Midbrain (tissue), 1 donor: ENCODE measurements around the gene MPPE1.
"Not testable (repeated sequence)": the region's sequence is repeated elsewhere in the genome, so short reads cannot be mapped to it uniquely, and the experiment has no call there.

Experiments used
- DNase-seq: peaks from one replicate; lab custom pipeline; 2025; lab: John Stamatoyannopoulos, UW

Gene MPPE1

GRCh38 chr18:11925800-11926481 is 17.8 kb upstream of the MPPE1 start:
- DNase-seq = no peak

GRCh38 chr18:11923450-11923849 is 15.3 kb upstream of the MPPE1 start:
- DNase-seq = no peak

GRCh38 chr18:11919522-11919921 is 11.4 kb upstream of the MPPE1 start:
- DNase-seq = not testable (repeated sequence)

- peak; percentile 8 for DNase-seq
Observed at GRCh38 chr18:11916880-11917279, 8.8 kb upstream of the MPPE1 start.

- DNase-seq = no peak
Observed at GRCh38 chr18:11909591-11910026, 1.5 kb upstream of the MPPE1 start.

- no peak for DNase-seq
Observed at GRCh38 chr18:11909061-11909455, 941 bp upstream of the MPPE1 start.

- no peak for DNase-seq
Observed at GRCh38 chr18:11906926-11907874, 917 bp downstream of the MPPE1 start.

- DNase-seq = no peak
Observed at GRCh38 chr18:11906176-11906575, 1.9 kb downstream of the MPPE1 start.

GRCh38 chr18:11905613-11906012 is 2.5 kb downstream of the MPPE1 start:
- no peak for DNase-seq

- DNase-seq = no peak
Observed at GRCh38 chr18:11902522-11903292, 5.4 kb downstream of the MPPE1 start.

- no peak for DNase-seq
Observed at GRCh38 chr18:11901826-11902438, 6.2 kb downstream of the MPPE1 start.

GRCh38 chr18:11899063-11899462 is 9.1 kb downstream of the MPPE1 start:
- DNase-seq = no peak

GRCh38 chr18:11897781-11898180 is 10.3 kb downstream of the MPPE1 start:
- DNase-seq = no peak

GRCh38 chr18:11892438-11892837 is 15.7 kb downstream of the MPPE1 start:
- not testable (repeated sequence) for DNase-seq

GRCh38 chr18:11891737-11892136 is 16.4 kb downstream of the MPPE1 start:
- DNase-seq = no peak

- DNase-seq = no peak
Observed at GRCh38 chr18:11889284-11889683, 18.8 kb downstream of the MPPE1 start.

GRCh38 chr18:11888726-11889125 is 19.4 kb downstream of the MPPE1 start:
- no peak for DNase-seq

GRCh38 chr18:11887328-11888128 is 20.6 kb downstream of the MPPE1 start:
- no peak for DNase-seq

- no peak for DNase-seq
Observed at GRCh38 chr18:11886577-11887110, 21.5 kb downstream of the MPPE1 start.

GRCh38 chr18:11885278-11885947 is 22.7 kb downstream of the MPPE1 start:
- no peak for DNase-seq
